ENCODE results near the gene GLE1.

GLE1 gene

GRCh38 chr9:128512820-128513219, 8.3 kb downstream of the GLE1 start:
- no peak overlapping the region for H3K4me3 ChIP-seq (ENCODE audit: low read depth, low read length)
- TF ChIP-seq, protein P1, sequence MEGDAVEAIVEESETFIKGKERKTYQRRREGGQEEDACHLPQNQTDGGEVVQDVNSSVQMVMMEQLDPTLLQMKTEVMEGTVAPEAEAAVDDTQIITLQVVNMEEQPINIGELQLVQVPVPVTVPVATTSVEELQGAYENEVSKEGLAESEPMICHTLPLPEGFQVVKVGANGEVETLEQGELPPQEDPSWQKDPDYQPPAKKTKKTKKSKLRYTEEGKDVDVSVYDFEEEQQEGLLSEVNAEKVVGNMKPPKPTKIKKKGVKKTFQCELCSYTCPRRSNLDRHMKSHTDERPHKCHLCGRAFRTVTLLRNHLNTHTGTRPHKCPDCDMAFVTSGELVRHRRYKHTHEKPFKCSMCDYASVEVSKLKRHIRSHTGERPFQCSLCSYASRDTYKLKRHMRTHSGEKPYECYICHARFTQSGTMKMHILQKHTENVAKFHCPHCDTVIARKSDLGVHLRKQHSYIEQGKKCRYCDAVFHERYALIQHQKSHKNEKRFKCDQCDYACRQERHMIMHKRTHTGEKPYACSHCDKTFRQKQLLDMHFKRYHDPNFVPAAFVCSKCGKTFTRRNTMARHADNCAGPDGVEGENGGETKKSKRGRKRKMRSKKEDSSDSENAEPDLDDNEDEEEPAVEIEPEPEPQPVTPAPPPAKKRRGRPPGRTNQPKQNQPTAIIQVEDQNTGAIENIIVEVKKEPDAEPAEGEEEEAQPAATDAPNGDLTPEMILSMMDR (IDR thresholded peaks at IDR 0.05; ENCODE audit: low read depth, low read length) = no peak

GRCh38 chr9:128521956-128522355, 17.4 kb downstream of the GLE1 start:
- TF ChIP-seq, protein P1 (IDR thresholded peaks at IDR 0.05; ENCODE audit: low read depth, low read length) = no peak
- H3K4me3 ChIP-seq (ENCODE audit: low read depth, low read length) = no peak overlapping the region

- TF ChIP-seq, protein P1 (IDR thresholded peaks at IDR 0.05; ENCODE audit: low read depth, low read length) = no peak
- no peak overlapping the region for H3K4me3 ChIP-seq (ENCODE audit: low read depth, low read length)
Observed at GRCh38 chr9:128523199-128523925, 18.8 kb downstream of the GLE1 start.

- TF ChIP-seq, protein P1 (IDR thresholded peaks at IDR 0.05; ENCODE audit: low read depth, low read length) = no peak
- no peak overlapping the region for H3K4me3 ChIP-seq (ENCODE audit: low read depth, low read length)
Observed at GRCh38 chr9:128526720-128527119, 22.2 kb downstream of the GLE1 start.

DNA sequence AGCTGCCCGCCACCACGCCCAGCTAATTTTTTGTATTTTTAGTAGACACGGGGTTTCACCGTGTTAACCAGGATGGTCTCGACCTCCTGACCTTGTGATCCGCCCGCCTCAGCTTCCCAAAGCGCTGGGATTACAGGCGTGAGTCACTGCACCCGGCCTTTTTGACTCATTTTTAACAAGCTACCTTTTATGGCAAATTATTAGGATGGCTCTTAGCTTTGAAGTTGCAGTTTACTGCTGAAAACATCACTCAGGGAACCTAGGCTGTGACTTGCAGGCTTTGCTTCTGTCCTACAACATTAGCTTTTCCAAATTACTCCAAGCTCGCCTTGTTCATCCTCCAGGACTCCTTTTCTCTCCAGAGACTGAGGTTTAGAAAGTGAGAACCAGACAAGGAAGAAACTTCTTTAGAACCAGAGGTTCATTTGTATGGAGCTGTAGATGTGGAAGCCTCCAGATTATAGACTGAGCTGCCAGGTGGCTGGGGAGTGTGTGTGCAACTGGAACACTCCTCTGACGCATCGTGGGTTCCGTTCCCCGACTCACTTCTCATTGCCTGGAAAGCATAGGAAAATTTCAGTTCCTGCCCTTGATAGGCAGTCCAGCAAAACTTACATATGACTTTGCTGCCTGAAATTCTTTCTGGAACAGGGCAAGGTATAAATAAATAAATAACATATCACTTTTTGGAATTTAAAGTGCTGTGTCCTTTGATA, 24.1 kb downstream of the GLE1 start:
- TF ChIP-seq, protein P1 (IDR thresholded peaks at IDR 0.05; ENCODE audit: low read depth, low read length) = no peak

GRCh38 chr9:128529191-128529590, 24.7 kb downstream of the GLE1 start:
- TF ChIP-seq, protein P1 (IDR thresholded peaks at IDR 0.05; ENCODE audit: low read depth, low read length) = no peak
- no peak overlapping the region for H3K4me3 ChIP-seq (ENCODE audit: low read depth, low read length)

More for the DNA sequence above, 24.1 kb downstream of the GLE1 start:
- no peak overlapping the region for H3K4me3 ChIP-seq (ENCODE audit: low read depth, low read length)

DNA sequence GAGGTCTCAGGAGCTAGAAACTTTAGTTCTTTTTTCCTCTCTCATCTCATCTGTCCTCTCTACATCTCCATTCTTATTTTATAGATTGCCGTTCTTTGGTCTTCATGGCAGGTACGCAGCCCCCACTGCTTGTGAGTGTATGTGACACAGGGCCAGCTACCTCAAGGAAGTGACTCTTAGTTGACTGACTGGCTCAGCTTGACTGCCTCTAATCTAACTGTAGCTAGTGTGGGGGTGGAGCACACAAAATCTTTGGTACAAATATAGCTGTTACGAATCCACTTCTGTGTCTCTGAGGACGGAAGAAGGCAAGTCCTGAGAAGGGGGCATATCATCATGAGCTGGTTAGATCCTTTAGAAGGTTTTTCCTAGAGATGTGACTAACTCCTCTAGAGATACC, 28.1 kb downstream of the GLE1 start:
- TF ChIP-seq, protein P1 (IDR thresholded peaks at IDR 0.05; ENCODE audit: low read depth, low read length) = no peak
- no peak overlapping the region for H3K4me3 ChIP-seq (ENCODE audit: low read depth, low read length)

Measured in WI38 (cell line).